Vagina (tissue), 2 donors: ENCODE measurements around the gene SLX4. TPM values are rescaled to one million over a fixed set of nuclear protein-coding genes. Genes with fewer than 3 reads are reported as not detected.

Experiments
- DNase-seq, 2 donors: peaks; one replicate each; pipeline ENCODE4 v3.0.0-alpha.2; 2017; ENCODE audit errors: extremely low spot score in 2 of 2
- H3K27ac ChIP-seq: fragments of 200-600 bp; sonication (generic); one replicate; pipeline ENCODE4 v1.5.1; 2019
- H3K27me3 ChIP-seq: fragments of 200-600 bp; sonication (generic); one replicate; pipeline ENCODE4 v1.5.1; 2019
- H3K36me3 ChIP-seq, 2 donors: fragments of 200-600 bp; sonication (generic); one replicate each; pipeline ENCODE4 v1.5.1; 2017 to 2019
- H3K4me1 ChIP-seq: fragments of 200-600 bp; sonication (generic); one replicate; pipeline ENCODE4 v1.5.1; 2019
- H3K4me3 ChIP-seq, 2 donors: fragments of 200-600 bp; sonication (generic); 1 replicate in 1 of 2; 2 replicates in 1 of 2; pipeline ENCODE4 v1.5.1; 2016 to 2019
- H3K9me3 ChIP-seq: fragments of 200-600 bp; sonication (generic); one replicate; pipeline ENCODE4 v1.5.1; 2019
- CTCF ChIP-seq, 3 experiments: fragments of 450-650 bp in 2 of 3; fragments of 200-600 bp in 1 of 3; sonication (generic) in 1 of 3; IDR thresholded peaks; one replicate each; pipeline ENCODE4 v1.5.1; 2017 to 2019; ENCODE audit warnings: antibody characterized with exemption in 3 of 3, mild to moderate bottlenecking in 2 of 3, moderate library complexity in 2 of 3
- POLR2A ChIP-seq, 2 donors: fragments of 450-650 bp; IDR thresholded peaks; one replicate each; pipeline ENCODE4 v1.6.1; 2017; ENCODE audit warnings: antibody characterized with exemption in 2 of 2, mild to moderate bottlenecking in 2 of 2, moderate library complexity in 2 of 2
- POLR2AphosphoS5 ChIP-seq, 2 donors: sonication (generic); formaldehyde crosslinking; IDR thresholded peaks; one replicate each; pipeline ENCODE4 v1.9.0; 2017; ENCODE audit warnings: antibody characterized with exemption in 2 of 2, mild to moderate bottlenecking in 2 of 2, low read depth in 1 of 2; ENCODE audit not compliant: insufficient read depth in 1 of 2
- intact Hi-C: fragments of 100-400 bp; cut with DNase I; formaldehyde crosslinking; loops from one replicate; pipeline ENCODE4 v1.15.1; 2023
- total RNA-seq: library from RNA; depleted of rRNA; stranded (reverse); fragments of >200 nt; gene quantifications from one replicate; pipeline ENCODE4 v1.2.3, GENCODE V29; 2016

Gene SLX4
- total RNA-seq, 1 donor from 2014 or later = 3.9 TPM

GRCh38 chr16:3640207-3640606, 28.8 kb upstream of the SLX4 start:
- Histone ChIP-seq H3K27me3 (no peaks in the 10 kb centered on the region), H3K9me3 (no peaks in the 10 kb centered on the region), H3K27ac (no peak overlapping the region), H3K4me3 (no peak overlapping the region), H3K36me3 (peaks cover 0 to 4% of the 10 kb centered on the region in 2 donors), H3K4me1 (peaks cover 6% of the 10 kb centered on the region)
- DNase-seq = no peak
- intact Hi-C loops = no loop called here
- no peak for TF ChIP-seq POLR2A (IDR thresholded peaks at IDR 0.05)
- TF ChIP-seq CTCF (IDR thresholded peaks at IDR 0.05) = no peak
- no peak for TF ChIP-seq POLR2AphosphoS5 (IDR thresholded peaks at IDR 0.05; ENCODE audit: insufficient read depth in 1 of 2, low read depth in 1 of 2)

DNA sequence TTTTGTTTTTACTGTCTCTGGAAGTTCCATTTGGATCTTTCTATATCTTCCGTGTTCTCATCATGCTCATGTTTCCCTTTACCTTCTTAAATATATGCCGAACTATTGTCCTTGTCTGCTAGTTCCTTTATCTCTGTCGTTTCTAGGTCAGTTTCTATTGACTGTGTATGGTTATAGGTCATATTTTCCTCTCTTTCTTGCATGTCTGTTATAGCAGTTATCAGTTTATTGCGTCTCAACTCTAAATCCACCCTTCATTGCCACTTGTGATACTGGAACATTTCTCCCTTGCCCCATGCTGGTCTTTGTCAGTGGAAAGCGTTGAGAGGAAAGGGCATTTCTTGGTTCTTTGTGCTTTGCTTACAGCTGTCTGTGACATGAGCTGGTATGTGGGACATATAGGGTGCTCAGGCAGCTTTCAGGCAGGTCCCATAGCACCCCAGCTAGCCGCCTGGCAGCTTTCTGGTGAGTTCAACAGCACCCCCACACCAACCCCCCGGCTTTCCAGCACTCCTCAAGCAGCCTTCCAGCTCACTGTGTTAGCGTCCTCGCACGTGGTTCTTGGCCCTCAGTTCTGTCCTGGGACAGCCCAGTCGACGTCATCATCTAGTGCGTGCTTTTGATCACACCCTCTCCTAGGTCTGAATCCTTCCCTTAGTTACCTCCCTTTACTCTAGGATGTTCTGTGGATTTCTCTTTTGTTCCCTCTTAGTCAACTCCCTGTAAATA, 27.7 kb upstream of the SLX4 start:
- no peak overlapping the region for H3K4me3 ChIP-seq
- H3K36me3 ChIP-seq = peaks cover 0 to 4% of the 10 kb centered on the region in 2 donors
- no peaks in the 10 kb centered on the region for H3K9me3 ChIP-seq
- H3K4me1 ChIP-seq = peaks cover 6% of the 10 kb centered on the region
- H3K27ac ChIP-seq = no peak overlapping the region
- no peaks in the 10 kb centered on the region for H3K27me3 ChIP-seq
- TF ChIP-seq POLR2AphosphoS5 (IDR thresholded peaks at IDR 0.05; ENCODE audit: insufficient read depth in 1 of 2, low read depth in 1 of 2) (no peak), POLR2A (IDR thresholded peaks at IDR 0.05) (no peak), CTCF (IDR thresholded peaks at IDR 0.05) (no peak)
- DNase-seq = no peak
- intact Hi-C loops = no loop called here

DNA sequence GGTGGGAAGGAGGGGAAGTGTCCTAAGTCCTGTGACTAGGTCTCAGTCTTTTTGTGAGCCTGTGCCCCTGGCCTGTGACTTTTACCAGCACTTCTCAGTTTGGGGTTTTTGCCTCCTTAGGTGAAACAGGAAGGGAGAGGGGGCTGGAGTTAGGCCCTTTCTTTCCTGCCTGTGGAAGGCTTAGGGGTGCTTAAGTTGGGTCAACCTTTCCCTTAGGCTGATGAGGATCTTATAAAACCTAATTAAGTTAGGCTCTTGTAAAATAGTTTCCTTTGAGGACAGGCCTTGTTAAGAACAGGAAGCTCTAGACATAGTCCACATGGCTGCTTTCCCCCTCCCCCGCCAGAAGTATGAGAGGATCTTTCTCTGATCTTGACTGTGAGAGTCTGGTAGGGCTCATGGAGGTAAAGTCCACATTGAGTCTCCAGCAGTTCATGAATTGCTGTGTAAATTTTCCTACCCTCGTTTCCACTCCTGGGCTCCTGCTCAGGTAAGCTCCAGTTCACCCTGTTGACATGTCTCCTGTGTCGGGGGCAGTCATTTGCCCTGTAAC, 26.0 kb upstream of the SLX4 start:
- peaks cover 6% of the 10 kb centered on the region for H3K4me1 ChIP-seq
- peaks cover 0 to 4% of the 10 kb centered on the region in 2 donors for H3K36me3 ChIP-seq
- no peaks in the 10 kb centered on the region for H3K9me3 ChIP-seq
- no peak for DNase-seq
- intact Hi-C loops = no loop called here
- TF ChIP-seq POLR2A (IDR thresholded peaks at IDR 0.05) (no peak), CTCF (IDR thresholded peaks at IDR 0.05) (no peak), POLR2AphosphoS5 (IDR thresholded peaks at IDR 0.05; ENCODE audit: insufficient read depth in 1 of 2, low read depth in 1 of 2) (no peak)
- H3K27ac ChIP-seq = no peak overlapping the region
- no peak overlapping the region for H3K4me3 ChIP-seq
- H3K27me3 ChIP-seq = no peaks in the 10 kb centered on the region

GRCh38 chr16:3625911-3626732, 14.7 kb upstream of the SLX4 start:
- Histone ChIP-seq H3K36me3 (no peaks in the 10 kb centered on the region), H3K4me1 (no peaks in the 10 kb centered on the region), H3K9me3 (no peaks in the 10 kb centered on the region), H3K27me3 (no peaks in the 10 kb centered on the region), H3K4me3 (no peak overlapping the region), H3K27ac (no peak overlapping the region)
- no peak for DNase-seq
- intact Hi-C loops = no loop called here
- TF ChIP-seq CTCF (IDR thresholded peaks at IDR 0.05) (no peak), POLR2AphosphoS5 (IDR thresholded peaks at IDR 0.05; ENCODE audit: insufficient read depth in 1 of 2, low read depth in 1 of 2) (no peak), POLR2A (IDR thresholded peaks at IDR 0.05) (no peak)
